UCSD-AML1 (cell line): Measurements from ENCODE around the gene KLK10.
"Not testable (repeated sequence)": the region's sequence is repeated elsewhere in the genome, so short reads cannot be mapped to it uniquely, and the experiment has no call there.

ENCODE experiments used
- DNase-seq: peaks from one replicate; lab custom pipeline; 2025; ENCODE audit not compliant: unreplicated experiment; lab: John Stamatoyannopoulos, UW

KLK10 gene

DNA sequence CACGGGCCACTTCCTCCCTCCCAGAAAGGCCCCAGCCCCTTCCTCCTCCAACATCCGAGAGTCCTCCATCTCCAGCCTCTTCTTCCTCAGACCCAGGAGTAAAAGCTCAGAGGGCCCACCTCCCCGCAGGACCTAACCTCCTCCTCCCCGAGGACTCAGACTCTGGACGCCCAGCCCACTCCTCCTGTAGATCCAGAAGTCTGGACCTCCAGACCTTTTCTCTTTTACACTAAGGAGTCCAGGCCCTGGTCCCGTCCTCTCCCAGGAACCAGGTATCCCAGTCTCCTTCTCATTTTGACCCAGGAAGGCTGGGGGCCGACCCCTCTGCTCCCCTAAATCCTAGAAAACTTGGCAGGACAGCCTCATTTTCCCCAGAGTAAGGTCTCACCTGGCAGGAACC is 16.2 kb downstream of the KLK10 start:
- DNase-seq = no peak

GRCh38 chr19:51002542-51003311 is 16.8 kb downstream of the KLK10 start:
- no peak for DNase-seq

GRCh38 chr19:51002089-51002532 is 17.4 kb downstream of the KLK10 start:
- DNase-seq = no peak

DNA sequence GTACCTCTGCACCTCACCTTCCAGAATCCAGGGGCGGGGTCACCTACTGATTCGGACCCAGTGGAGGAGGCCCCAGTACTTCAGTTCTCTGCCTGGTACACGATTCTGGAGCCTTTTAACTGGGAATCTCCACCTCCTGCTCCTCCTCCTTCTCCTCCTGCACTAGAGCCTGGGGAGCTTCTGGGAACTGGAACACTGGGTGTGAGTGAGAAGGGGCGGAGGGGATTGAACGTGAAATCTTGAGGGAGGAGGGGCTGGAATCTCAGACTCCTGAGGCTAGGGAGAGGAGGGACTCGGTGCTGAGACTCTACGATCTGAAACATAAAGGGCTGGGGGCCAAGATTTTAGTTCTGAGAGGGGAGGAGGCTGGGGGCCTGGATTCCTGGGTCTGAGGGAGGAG is 18.0 kb downstream of the KLK10 start, which contains the start of gene KLK8:
Gene KLK8 (minus strand): TSS at position 90 of the 400 bp plus-strand sequence. CDS start 437 bp downstream, outside the sequence.
- DNase-seq = no peak

- DNase-seq = no peak
Measured at GRCh38 chr19:51000981-51001380, 18.5 kb downstream of the KLK10 start.

DNA sequence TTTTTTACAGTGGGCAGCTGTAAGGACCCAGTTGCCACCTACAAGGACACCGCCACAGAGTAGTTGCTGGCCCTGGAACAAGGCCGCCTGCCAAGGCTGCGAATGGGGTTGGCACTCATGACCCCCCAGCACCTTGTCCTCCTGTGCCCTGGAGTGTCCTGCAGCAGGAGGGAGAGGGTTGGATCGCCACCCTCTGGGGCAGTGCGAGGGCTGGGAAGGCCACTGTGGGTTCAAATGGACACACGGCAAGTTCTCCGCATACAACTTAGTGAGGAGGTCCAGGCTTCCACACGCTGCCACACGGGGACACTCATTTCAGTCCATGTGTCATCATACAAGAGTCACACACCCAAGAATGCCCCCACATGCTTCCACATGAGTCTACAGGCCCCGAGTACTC is 19.1 kb downstream of the KLK10 start:
- DNase-seq = no peak

GRCh38 chr19:50998686-50999085 is 20.8 kb downstream of the KLK10 start:
- DNase-seq = no peak

DNA sequence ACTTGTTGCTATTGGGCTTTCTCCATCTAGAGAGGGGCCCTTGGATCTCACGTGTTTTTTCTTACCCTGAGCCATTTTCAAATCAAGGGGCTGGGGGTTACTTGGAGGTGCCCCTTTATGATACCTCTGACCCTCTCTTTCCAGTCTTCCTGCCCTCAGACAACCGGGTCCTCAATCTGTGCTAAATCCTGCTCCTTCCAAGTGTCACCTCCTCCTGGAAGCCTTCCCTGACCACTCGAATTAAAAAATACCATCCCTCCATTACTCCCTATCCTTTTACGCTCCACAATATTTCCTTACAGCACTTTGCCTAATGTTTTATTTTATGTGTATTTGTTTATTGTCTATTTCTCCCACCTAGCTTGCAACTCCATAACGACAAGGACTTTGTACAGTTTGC is 21.4 kb downstream of the KLK10 start:
- DNase-seq = no peak

- no peak for DNase-seq
Measured at GRCh38 chr19:50994129-50994528, 25.4 kb downstream of the KLK10 start.

DNA sequence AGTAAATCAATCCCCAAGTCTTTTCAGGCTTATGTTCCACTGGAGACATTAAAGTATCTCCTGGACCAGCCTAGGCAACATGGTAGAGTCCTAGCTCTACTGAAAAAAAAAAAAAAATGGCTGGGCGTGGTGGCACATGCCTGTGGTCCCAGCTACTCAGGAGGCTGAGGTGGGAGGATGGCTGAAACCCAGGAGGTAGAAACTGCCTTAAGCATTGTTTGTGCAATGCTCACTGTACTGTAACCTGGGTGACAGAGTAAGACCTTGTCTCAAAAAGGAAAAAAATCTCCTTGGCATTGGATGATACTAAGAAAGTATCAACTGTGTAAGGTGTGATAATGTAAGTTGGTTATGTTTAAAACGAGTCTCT is 26.9 kb downstream of the KLK10 start:
- DNase-seq = no peak

- not testable (repeated sequence) for DNase-seq
Measured at GRCh38 chr19:50984416-50984815, 35.1 kb downstream of the KLK10 start.

GRCh38 chr19:50983625-50984292 is 35.8 kb downstream of the KLK10 start, which contains the start of gene KLK7:
Gene KLK7 (minus strand): TSS chr19:50983917. CDS start chr19:50982399, 1,518 bp downstream.
- DNase-seq = no peak

- no peak for DNase-seq
Measured at GRCh38 chr19:50982186-50982585, 37.3 kb downstream of the KLK10 start.

DNA sequence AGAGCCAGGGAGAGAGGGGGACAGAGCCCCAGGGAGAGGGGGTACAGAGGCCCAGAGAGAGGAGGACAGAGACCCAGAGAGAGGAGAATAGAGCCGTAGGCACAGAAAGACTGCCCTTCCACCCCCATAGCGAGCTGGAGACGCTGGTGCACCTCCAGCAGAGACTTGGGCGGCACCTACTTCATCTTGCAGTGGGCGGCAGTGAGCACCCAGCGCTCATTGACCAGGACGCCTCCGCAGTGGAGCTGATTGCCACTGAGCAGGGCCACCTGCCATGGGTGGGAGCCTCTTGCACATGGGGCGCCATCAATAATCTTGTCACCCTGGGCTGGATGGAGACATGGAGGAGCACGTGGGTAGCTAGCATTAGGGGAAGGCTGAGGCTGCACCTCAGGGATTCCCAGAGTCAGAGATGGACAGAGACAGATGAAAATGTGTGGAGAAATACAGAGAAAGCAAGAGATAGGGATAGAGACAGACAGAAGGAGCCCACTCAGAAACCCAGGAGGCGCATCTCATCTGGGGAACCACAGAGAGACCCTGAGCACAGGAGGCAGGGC is 37.8 kb downstream of the KLK10 start:
- no peak for DNase-seq

DNA sequence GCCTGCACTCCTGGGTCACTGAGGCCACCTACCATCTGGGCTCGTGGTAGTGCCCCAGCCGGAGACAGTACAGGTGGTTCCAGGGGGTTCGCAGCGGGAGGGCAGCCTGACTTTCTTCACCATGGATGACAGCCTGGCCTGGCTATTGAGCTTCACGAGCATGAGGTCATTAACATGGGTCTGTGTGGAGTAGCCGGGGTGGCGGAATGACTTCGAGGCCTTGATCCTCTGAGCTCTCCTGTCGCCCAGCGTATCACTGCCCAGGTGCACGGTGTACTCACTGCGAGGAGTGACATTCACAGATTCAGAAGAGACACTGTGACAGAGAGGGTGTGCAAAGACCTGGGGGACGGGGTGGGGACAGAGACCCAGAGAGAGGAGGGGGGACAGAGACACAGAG is 39.3 kb downstream of the KLK10 start:
- DNase-seq = no peak

DNA sequence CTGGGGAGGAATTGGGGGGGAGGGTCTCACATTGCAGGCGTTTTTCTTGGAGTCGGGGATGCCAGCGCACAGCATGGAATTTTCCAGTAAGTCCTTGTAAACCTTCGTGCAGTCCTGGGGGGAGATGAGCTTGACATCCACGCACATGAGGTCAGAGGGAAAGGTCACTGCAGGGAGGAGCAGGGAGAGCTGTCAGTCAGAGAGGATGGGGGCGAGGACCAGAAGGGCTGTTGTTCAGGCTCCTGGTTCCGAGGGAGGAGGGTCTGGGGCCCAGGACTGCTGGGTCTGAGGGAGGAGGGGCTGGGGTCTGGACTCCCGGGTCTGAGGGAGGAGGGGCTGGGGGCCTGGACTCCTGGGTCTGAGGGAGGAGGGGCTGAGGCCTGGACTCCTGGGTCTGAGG is 39.8 kb downstream of the KLK10 start:
- no peak for DNase-seq

GRCh38 chr19:50978772-50979390 is 40.6 kb downstream of the KLK10 start:
- DNase-seq = no peak

GRCh38 chr19:50977626-50978025 is 41.9 kb downstream of the KLK10 start:
- DNase-seq = no peak

DNA sequence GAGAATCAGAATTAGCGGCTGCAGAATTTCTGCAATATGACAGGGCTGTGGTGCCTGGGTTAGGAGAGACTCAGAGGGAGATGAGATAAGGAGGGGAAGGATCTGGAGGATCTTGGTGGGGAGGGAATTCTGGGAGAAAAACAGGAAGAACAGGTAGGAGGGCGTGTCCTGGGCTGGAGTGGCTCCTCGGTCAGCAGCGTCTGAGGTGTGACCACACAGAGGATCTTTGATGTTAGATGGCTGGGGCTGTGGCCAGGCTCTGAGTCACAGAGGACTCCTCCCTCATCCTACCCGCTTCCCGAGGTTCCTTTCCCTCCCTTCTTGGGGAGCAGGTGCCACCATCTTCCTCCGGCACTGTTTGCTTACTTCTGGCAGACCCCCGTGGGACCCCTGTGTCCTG is 43.7 kb downstream of the KLK10 start:
- no peak for DNase-seq

DNA sequence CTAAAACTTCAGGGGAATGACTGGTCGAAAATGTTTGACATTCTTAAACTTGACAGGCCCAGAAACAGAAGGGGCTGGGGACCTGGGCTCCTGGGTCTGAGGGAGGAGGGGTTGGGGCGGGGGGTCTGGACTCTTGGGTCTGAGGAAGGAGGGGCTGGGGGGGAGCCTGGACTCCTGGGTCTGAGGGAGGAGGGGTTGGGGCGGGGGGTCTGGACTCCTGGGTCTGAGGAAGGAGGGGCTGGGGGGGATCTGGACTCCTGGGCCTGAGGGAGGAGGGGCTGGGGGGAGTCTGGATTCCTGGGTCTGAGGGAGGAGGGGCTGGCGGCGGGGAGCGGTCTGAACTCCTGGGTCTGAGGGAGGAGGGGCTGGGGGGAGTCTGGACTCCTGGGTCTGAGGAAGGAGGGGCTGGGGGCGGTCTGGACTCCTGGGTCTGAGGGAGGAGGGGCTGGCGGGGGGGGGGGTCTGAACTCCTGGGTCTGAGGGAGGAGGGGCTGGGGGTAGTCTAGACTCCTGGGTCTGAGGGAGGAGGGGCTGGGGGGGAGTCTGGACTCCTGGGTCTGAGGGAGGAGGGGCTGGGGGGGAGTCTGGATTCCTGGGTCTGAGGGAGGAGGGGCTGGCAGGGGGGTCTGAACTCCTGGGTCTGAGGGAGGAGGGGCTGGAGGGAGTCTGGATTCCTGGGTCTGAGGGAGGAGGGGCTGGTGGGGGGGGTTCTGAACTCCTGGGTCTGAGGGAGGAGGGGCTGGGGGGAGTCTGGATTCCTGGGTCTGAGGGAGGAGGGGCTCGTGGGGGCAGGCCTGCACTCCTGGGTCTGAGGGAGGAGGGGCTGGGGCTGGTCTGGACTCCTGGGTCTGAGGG is 44.6 kb downstream of the KLK10 start:
- DNase-seq = no peak
